GM19035 (cell line): ENCODE measurements around the gene NRAP.

ENCODE experiments used
- ATAC-seq: cut with Tn5 transposase; IDR thresholded peaks from one replicate; pipeline ENCODE4 v1.9.1; 2021; ENCODE audit not compliant: unreplicated experiment

The NRAP gene

GRCh38 chr10:113643183-113643582 lies 20.7 kb downstream of the NRAP start:
- ATAC-seq: no peak

GRCh38 chr10:113641702-113642101 lies 22.1 kb downstream of the NRAP start:
- ATAC-seq: no peak

- no peak for ATAC-seq
Observed at GRCh38 chr10:113639966-113640365, 23.9 kb downstream of the NRAP start.

- no peak for ATAC-seq
Observed at GRCh38 chr10:113631684-113632367, 32.0 kb downstream of the NRAP start.

- ATAC-seq: no peak
Observed at GRCh38 chr10:113630929-113631533, 32.8 kb downstream of the NRAP start.

- no peak for ATAC-seq
Observed at GRCh38 chr10:113628607-113629153, 35.2 kb downstream of the NRAP start.

GRCh38 chr10:113627836-113628235 lies 36.0 kb downstream of the NRAP start:
- no peak for ATAC-seq

GRCh38 chr10:113626809-113627355 lies 37.0 kb downstream of the NRAP start:
- ATAC-seq: no peak

GRCh38 chr10:113625461-113626186 lies 38.2 kb downstream of the NRAP start:
- no peak for ATAC-seq

- ATAC-seq: no peak
Observed at GRCh38 chr10:113622831-113623230, 41.0 kb downstream of the NRAP start.

GRCh38 chr10:113621799-113622198 lies 42.0 kb downstream of the NRAP start:
- no peak for ATAC-seq

GRCh38 chr10:113620936-113621335 lies 42.9 kb downstream of the NRAP start:
- no peak for ATAC-seq

- ATAC-seq: no peak
Observed at GRCh38 chr10:113620511-113620910, 43.3 kb downstream of the NRAP start.

- ATAC-seq: no peak
Observed at GRCh38 chr10:113619401-113619800, 44.4 kb downstream of the NRAP start.

GRCh38 chr10:113618338-113618737 lies 45.5 kb downstream of the NRAP start:
- ATAC-seq: no peak

- no peak for ATAC-seq
Observed at GRCh38 chr10:113617086-113617485, 46.8 kb downstream of the NRAP start.

- no peak for ATAC-seq
Observed at GRCh38 chr10:113616244-113617074, 47.4 kb downstream of the NRAP start.

GRCh38 chr10:113613977-113614690 lies 49.7 kb downstream of the NRAP start:
- ATAC-seq: no peak

- no peak for ATAC-seq
Observed at GRCh38 chr10:113613427-113613826, 50.4 kb downstream of the NRAP start.

GRCh38 chr10:113612154-113612553 lies 51.7 kb downstream of the NRAP start:
- ATAC-seq: no peak
